GM08714 (cell line): ENCODE data around the gene ZNF513.
"Not testable (repeated sequence)": the region's sequence is repeated elsewhere in the genome, so short reads cannot be mapped to it uniquely, and the experiment has no call there.

Experiments used
- H3K4me3 ChIP-seq: fragments of 200-500 bp; sonication (Bioruptor generic); 2 replicates; pipeline ENCODE4 v1.5.1; 2014; ENCODE audit warnings: mild to moderate bottlenecking, low read length, inconsistent platforms
- ZNF274 ChIP-seq: IDR thresholded peaks from 2 replicates; pipeline ENCODE4 v1.6.1; 2012; ENCODE audit warnings: mild to moderate bottlenecking, low read depth, low read length

ZNF513 gene

DNA sequence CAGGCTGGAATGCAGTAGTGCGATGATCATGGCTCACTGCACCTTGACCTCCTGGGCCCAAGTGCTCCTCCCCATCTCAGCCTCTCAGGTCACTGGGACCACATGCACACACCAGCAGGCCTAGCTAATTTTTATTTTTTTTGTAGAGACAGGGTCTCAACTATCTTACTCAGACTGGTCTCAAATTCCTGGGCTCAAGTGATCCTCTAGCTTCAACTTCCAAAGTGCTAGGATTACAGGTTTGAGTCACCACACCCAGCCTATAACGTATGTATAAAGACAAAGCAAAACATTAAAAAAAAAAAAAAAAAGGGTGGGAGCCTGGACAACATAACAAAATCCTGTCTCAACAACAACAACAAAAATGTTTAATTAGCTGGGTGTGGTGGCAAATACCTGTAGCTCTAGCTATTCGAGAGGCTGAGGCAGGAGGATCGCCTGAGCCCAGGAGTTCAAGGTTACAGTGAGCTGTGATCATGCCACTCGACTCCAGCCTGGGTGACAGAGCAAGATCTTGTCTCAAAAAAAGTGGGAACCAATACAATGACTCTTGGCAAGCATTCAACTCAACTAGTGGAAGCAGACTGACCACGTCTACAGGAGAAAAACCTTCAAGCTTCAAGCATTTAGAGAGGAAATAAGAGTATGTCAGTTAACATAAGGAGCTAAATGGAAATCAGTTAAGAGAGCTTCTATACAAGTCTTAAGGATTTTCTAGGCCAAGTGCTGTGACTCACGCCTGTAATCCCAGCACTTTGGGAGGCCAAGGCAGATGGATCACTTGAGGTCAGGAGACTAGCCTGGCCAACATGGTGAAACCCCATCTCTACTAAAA lies 26.6 kb downstream of the ZNF513 start:
- no peak overlapping the region for H3K4me3 ChIP-seq
- no peak for TF ChIP-seq ZNF274

GRCh38 chr2:27353386-27353761 lies 27.2 kb downstream of the ZNF513 start:
- not testable (repeated sequence) for H3K4me3 ChIP-seq

GRCh38 chr2:27351802-27352598 lies 28.5 kb downstream of the ZNF513 start:
- no peak overlapping the region for H3K4me3 ChIP-seq
- no peak for TF ChIP-seq ZNF274

GRCh38 chr2:27350106-27350693 lies 30.3 kb downstream of the ZNF513 start:
- no peak overlapping the region for H3K4me3 ChIP-seq
- no peak for TF ChIP-seq ZNF274

DNA sequence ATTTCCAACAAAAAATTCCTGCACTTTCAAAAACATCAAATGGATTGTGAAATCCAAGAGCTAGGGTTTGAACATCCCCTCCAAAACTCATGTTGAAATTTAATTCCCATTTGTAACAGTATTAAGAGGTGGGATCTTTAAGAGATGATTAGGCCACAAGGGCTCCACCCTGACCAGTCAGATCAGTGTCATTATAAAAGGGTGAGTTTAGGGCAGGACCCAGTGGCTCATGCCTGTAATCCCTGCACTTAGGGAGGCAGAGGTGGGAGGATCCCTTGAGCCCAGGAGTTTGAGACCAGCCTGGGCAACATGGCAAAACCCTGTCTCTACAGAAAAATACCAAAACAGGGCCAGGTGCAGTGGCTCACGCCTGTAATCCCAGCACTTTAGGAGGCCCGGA lies 32.9 kb downstream of the ZNF513 start:
- TF ChIP-seq ZNF274 = no peak
- no peak overlapping the region for H3K4me3 ChIP-seq

GRCh38 chr2:27336173-27336572 lies 44.4 kb downstream of the ZNF513 start:
- no peak overlapping the region for H3K4me3 ChIP-seq
- no peak for TF ChIP-seq ZNF274

DNA sequence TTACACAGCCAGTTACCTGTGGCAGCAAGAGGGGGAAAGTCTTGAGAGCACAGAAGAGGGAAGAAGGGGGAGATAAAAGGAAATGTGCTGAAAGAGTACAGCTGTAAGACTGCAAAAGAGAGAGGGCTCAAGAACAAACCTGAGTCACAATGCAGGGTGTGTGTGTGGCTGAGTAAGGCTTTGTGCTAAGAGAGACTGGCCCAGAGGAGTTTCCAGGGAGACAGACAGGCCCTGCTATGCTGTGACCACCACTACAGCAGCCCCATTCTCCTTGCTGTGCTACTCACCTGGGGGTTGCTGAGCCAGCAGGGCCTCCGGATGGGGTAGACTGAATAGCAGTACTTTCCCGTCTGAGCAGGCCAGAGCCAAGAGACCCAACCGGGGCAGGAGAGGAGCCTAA lies 45.2 kb downstream of the ZNF513 start:
- no peak for TF ChIP-seq ZNF274
- no peak overlapping the region for H3K4me3 ChIP-seq
